OCI-M2 (cell line): ENCODE data around the gene CRKL.
"Not testable (repeated sequence)": the region's sequence is repeated elsewhere in the genome, so short reads cannot be mapped to it uniquely, and the experiment has no call there.

Experiments
- DNase-seq: peaks from one replicate; lab custom pipeline; 2025; ENCODE audit not compliant: unreplicated experiment; lab: John Stamatoyannopoulos, UW

The CRKL gene

DNA sequence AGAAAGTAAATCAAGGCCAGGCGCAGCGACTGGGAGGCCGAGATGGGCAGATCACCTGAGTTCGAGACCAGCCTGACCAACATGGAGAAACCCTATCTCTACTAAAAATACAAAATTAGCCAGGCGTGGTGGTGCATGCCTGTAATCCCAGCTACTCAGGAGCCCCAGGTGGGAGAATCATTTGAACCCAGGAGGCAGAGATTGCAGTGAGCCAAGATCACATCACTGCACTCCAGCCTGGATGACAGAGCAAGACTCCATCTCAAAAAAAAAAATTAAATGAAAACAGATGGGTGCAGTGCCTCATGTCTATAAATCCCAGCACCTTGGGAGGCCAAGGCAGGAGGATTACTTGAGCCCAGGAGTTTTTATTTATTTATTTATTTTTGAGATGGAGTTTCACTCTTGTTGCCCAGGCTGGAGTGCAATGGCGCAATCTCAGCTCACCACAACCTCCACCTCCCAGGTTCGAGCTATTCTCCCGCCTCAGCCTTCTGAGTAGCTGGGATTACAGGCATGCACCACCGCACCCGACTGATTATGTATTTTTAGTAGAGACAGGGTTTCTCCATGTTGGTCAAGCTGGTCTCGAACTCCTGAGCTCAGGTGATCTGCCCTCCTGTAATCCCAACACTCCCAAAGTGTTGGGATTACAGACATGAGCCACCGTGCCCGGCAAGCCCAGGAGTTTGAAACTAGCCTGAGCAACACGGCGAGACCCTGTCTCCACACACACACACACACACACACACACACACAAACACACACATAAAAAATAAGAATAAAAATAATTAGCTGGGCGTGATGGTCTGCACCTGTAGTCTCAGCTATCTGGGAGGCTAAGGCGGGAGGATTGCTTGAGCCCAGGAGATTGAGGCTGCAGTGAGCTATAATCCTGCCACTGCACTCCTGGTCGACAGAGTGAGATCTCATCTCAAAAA, 15.8 kb upstream of the CRKL start:
- not testable (repeated sequence) for DNase-seq

DNA sequence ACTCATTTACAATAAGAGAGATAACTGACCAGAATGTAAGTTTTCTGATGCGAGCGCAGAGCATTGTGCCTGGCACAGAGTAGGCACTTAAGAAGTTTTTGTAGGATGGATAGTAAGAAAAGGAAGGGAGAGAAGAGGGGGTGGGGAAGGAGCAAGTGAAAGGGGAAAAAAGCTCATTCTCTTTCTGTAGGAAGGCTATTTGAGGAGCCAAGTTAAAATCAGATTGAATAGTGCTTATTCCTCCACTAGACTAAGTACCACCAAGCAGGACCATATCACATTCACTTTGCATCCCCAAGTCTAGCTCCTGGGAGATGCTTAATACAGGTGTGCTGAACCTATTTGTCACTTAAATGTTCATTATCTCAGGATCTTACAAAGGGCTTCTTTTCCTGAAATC, 14.1 kb upstream of the CRKL start:
- no peak for DNase-seq

DNA sequence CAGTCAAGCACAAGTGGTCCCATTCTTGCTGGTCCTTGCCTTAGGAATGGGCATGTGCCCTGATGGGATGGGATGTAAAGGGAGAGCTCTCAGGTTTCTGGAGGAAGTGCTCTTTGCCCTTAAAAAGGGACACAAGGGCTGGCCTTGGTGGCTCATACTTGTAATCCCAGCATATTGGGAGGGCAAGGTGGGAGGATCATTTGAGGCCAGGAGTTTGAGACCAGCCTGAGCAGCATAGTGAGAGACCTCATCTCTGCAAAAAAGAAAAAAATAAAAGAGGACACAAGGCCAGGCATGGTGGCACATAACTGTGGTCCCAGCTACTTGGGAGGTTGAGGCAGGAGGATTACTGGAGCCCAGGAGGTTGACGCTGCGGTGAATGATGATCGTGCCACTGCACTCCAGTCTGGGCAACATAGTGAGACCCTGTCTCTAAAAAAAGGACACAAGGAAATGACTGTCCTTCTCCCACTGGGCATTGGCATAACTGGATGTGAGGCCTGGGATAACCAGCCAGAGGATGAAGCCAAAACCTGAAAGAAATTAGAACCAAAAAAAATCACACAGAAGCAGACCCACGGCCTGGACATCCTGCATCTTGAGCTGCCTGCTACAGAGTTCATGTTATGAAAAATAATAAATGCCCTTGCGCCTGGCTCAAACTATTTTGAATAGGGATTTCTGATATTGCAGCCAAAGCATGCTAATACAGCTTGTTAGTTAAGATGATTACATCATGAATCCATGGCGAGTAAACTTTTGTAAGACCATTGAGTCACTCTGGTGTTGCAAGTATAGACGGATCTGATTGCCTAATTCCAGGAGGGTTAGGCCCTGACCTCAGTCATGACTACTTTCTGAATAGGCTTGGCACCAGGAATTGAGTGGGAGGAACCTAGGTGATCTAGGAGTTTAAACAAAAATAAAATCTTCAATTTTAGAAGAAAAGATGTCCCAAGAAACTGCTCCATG, 12.9 kb upstream of the CRKL start:
- DNase-seq, result no peak

DNA sequence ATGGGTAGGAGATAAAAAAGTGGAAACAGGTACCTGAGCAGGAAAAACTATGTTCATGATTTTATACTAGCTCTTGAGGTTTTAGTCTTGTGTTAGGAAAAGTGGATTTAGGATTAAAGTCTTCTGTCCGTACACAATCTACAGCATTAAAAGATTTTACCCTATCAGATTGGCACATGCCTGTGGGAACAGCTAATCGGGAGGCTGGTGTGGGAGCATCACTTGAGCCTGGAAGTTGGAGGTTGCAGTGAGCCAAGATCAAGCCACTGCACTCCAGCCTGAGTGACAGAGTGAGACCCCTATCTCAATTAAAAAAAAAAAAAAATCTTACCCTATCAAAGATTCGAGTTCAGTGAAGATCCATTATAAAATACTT, 12.2 kb upstream of the CRKL start:
- no peak for DNase-seq

DNA sequence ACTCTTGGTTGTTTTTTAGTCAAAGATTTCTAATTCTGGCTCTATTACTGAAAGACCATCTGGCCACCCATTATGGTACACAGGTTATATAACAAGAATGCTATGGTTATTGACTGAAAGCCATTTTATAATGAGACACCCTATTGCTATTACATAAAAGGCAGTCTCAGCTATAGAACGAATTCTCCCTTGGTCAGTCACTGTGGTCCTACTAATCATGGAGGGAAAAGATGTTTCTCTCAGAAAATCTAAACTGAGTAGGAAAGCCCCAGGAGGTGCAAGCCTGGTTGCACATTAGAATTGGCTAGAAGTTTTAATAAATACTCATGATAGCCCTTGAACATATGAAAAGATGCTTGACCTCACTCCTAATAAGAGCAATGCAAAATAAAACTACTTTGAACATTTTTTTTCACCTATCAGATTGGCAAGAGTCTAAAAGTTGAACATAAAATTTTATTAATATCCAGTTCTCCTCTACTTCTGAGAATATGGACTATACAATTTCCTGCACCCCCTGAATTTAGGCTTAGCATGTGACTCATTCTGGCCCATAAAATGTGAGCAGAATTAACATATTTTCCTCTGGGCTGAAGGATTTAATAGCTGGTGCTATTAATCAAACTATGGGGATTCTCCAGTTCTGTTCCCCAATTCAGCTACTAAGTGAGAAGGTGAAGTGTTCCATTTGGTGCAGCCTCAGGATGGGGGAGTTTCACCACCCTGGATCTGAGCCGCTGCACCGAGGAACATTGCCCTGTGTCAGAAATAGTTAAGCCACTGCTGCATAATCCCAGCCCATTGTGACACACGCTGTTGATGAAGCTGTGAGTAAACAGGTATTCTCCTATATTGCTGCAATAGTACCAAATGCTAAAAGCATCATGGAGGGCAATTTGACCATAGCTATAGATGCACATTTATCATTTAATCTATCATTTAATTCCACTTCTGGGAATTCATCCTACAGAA, 11.5 kb upstream of the CRKL start:
- no peak for DNase-seq

DNA sequence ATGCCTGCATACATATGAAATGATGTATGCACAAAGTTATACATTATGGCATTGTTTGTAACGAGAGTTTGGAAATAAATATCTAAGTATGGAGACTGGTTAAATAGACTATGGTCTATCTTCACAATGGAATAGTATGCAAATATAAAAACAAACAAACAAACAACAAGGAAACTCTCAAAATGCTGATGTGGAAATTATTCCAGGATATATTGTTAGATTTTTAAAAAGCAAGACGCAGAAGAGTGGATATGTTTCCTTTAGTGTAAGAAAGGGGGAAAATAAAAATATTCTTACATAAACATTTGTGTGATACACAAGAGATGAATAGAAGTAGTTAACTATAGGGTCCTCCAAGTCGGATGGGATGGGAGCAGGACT, 10.8 kb upstream of the CRKL start:
- no peak for DNase-seq

DNA sequence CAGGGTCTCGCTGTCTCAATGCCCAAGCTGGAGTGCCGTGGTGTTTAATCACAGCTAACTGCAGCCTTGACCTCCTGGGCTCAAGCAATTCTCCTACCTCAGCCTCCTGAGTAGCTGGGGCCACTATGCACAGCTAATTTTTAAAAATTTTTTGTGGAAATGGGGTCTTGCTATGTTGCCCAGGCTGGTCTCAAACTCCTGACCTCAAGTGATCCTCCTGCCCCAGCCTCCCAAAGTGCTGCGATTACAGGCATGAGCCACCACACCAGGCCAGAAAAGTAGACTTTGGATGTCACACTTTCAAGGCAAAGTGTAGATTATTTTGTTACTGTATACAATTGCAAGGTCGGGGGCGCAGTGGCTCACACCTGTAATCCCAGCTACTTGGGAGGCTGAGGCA, 8.5 kb upstream of the CRKL start:
- not testable (repeated sequence) for DNase-seq

DNA sequence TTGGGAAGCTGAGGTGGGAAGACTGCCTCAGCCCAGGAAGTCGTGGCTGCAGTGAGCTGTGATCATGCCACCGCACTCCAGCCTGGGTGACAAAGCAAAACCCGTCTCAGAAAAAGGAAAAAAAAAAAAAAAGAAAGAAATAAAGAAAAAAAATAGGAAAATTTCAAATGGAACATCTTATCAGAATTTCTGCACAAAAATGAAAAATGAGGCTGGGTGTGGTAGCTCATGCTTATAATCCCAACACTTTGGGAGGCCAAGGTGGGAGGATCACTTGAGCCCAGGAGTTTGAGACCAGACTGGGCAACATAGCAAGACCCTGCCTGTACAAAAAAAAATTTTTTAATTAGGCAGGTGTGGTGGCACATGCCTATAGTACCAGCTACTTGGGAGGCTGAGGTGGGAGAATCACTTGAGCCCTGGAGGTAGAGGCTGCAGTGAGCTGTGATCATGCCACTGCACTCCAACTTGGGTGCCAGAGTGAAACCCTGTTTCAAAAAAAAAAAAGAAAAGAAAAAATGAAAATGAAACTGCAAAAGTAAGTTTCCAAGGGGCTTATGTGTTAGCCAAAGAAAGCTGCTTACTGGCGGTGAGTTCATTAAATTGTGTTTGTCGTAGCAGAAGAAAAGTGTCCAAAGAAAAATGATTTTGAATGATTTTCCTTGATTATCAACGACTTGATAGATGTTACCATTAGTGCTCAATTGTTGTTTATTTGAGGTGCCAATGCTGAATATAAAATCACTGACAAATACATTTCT, 7.5 kb upstream of the CRKL start:
- no peak for DNase-seq

DNA sequence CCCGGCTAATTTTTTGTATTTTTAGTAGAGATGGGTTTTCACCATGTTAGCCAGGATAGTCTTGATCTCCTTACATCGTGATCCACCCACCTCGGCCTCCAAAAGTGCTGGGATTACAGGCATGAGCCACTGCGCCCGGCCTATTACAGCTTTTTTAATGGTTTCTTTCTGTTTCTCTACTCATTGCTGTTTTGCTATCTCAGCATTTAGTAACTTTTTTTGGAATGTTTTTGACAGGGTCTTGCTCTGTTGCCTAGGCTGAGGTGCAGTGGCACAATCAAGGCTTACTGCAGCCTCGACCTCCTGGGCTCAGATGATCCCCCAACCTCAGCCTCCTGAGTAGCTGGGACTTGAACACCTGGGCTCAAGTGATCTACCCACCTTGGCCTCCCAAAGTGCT, 4.7 kb upstream of the CRKL start:
- DNase-seq, result no peak

DNA sequence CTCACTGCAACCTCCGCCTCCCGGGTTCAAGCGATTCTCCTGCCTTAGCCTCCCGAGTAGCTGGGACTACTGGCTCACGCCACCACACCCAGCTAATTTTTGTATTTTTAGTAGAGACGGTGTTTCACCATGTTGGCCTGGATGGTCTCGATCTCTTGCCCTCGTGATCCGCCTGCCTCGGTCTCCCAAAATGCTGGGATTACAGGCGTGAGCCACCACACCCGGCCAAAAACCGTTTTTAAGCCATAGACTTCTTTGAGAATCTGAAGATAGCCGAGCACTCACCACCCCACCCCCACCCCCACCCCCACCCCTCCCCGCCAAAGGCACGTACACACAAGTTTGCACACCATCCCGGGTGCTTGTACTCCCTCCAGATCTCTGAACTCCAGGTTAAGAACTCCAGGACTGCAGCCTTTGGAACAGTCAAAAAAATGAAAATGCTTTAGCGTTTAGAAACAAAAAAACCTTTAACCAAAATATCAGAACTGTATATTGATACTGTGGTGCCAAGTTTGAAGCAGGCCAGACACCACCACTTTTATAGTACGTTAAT, 1.5 kb downstream of the CRKL start:
- DNase-seq, result no peak

DNA sequence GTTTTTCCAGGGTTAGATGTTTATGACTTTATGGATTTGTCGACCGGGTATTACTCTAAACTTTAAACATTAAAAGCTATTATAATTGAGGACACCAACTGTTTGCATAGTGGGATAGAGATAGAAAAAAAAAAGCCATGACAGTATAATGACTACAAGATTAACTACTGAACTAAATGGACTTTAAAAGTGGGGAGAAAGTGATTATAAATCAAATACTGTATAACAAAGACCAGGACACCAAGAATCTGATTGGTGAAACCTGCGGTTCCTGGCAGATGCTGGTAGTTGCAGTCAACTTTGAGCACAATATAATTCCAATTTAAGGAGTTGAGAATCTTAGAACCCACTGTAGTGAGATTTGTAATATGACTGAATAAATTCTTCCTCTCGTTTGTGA, 2.5 kb downstream of the CRKL start:
- no peak for DNase-seq

DNA sequence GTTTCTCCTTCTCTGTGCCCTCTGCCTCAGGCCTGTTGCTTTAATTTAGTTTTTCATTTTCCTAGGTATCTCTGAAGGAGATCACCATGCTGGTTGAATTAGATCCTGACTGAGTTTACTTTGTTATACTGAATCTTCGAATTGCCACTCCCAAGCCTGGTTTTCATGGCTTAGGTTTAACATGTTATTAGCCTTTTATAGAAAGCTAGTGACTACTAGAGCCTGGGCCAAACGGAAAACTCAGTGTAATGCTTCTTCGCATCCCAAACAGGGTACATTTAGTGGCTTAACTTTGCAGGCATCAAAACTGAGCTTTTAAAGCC, 3.6 kb downstream of the CRKL start:
- no peak for DNase-seq

DNA sequence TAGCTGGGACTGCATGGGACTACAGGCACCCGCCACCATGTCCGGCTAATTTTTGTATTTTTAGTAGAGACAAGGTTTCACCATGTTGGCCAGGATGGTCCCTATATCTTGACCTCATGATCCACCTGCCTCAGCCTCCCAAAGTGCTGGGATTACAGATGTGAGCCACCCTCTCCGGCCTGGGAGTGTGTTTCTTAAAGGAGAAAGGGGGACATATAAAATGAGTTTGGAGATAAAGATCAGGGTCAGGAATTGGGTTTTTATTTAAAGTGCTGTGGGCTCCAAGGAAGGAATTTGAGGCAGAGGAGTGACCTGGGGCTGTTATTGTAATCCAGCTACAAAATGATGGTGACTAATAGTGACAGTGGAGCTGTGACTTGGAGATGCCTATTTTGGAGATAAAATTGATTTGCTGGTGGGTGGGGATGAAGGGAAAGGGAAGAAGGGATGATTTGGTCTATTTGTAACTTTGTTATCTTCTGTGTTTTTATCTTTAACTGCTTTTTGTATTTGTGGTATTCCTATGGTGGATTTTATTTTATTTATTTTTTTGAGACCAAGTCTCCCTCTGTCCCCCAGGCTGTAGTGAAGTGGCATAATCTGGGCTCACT, 5.0 kb downstream of the CRKL start:
- DNase-seq, result no peak

DNA sequence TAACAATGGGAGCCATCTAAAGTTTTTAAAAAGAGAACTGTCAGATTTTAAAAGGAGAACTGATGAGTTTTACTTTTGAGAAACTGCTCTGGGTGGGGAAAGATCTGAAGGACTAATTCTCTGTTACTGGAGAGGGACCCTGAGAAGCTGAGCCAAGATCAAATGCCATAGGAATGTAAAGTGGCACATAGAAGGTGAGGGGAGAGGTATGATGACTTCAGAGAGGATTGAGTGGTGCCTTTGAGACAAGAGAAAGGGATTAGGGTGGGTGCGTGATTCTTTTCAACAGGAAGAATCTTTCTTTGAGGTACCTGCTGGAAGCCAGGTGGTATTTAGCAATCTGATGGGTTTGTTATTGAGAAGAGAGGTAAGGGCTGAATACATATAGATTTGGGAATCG, 9.0 kb downstream of the CRKL start:
- no peak for DNase-seq

DNA sequence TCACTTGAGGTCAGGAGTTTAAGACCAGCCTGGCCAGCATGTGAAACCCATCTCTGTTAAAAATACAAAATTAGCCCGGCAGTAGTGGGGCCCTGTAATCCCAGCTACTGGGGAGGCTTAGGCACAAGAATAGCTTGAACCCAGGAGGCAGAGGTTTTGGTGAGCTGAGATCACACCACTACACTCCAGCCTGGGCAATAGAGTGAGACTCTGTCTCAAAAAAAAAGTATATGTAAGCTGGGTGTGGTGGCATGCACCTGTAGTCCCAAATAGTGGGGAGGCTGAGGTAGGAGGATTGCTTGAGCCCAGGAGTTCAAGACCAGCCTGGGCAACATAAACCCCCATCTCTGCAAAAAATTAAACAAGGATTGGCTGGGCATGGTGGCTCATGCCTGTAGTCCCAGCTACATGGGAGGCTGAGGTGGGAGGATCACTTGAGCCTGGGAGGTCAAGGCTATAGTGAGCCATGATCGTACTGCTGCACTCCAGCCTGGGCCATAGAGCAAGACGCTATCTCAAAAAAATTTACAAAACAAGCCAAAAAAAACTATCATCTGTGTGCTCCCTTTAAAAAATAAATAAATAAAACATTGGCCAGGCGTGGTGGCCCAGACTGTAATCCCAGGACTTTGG, 10.8 kb downstream of the CRKL start:
- no peak for DNase-seq

DNA sequence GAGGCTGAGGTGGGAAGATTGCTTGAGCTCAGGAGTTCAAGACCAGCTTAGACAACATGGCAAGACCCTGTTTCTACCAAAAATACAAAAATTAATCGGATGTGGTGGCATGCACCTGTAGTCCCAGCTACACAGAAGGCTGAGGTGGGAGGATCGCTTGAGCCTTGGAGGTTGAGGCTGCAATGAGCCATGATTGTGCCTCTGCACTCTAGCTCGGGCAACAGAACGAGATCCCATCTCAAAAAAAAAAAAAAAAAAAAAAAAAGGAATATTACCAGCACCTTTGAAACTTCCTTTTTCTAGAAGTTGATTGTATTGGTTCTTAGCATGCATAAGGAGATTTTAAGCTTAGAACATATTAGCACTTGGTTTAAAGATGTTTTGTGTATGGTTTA, 11.4 kb downstream of the CRKL start:
- DNase-seq, result no peak

DNA sequence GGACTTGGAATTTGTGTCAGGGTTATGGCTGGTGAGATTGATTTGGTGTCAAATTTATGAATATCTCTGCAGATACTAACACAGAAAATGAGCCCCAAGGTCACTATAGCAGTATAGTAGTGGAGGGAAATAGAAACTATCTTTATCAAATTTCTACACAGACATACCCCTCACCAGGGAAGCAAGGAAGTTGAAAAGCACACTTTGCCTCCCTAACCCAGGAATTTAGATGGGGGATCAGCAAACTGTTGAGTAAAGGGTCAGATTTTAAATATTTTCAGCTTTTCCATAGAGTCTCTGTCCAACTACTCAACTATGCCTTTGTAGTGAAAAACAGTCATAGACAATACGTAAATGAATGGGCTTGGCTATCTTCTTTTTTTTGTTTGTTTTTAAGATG, 12.8 kb downstream of the CRKL start:
- DNase-seq, result no peak

DNA sequence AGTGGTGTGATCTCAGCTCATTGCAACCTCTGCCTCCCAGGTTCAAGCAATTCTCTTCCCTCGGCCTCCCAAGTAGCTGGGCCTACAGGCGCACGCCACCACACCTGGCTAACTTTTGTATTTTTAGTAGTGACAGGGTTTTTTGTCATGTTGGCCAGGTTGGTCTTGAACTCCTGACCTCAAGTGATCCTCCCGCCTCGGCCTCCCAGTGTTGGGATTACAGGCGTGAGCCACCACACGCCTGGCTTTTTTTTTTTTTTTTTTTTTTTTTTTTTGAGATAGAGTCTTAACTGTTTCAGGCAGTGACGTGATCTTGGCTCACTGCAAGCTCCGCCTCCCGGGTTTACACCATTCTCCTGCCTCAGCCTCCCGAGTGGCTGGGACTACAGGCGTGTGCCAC, 13.2 kb downstream of the CRKL start:
- DNase-seq, result not testable (repeated sequence)

DNA sequence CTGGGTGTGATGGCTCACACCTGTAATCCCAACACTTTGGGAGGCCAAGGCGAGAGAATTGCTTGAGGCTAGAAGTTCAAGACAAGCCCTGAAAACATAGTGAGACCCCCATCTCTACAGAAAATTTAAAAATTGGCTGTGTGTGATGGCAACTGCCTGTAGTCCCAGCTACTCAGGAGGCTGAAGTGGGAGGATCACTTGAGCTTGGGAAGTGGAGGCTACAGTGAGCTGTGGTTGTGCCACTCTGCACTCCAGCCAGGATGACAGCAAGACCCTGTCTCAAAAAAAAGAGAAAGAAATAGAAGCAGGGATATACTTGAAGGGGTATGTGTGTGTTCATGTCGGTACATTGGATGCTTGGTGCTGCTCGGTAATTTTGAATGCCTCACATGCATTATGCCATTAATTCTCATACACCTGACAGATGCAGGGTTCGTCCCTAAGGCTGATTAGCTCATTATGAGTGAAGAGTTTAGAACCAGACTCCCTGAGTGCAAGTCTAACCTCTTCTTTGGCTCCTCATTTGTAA, 14.0 kb downstream of the CRKL start:
- DNase-seq, result no peak
